SJSA1 (cell line): Measurements from ENCODE around the gene PTX4. TPM values are rescaled to one million over a fixed set of nuclear protein-coding genes. Genes with fewer than 3 reads are reported as not detected.
"Not testable (repeated sequence)": the region's sequence is repeated elsewhere in the genome, so short reads cannot be mapped to it uniquely, and the experiment has no call there.

ENCODE experiments used
- DNase-seq, 2 experiments: peaks; one replicate each; pipeline ENCODE4 v3.0.0-alpha.2; 2015 to 2020; ENCODE audit warnings: low spot score in 2 of 2, low read depth in 1 of 2
- H3K27ac ChIP-seq: fragments of 250-450 bp; sonication (Bioruptor Pico); 2 replicates; pipeline ENCODE4 v1.5.1; 2020; ENCODE audit warnings: mild to moderate bottlenecking, moderate library complexity
- H3K27me3 ChIP-seq: fragments of 250-450 bp; sonication (Bioruptor Pico); replicated peaks from 2 replicates; pipeline ENCODE4 v1.5.1; 2020; ENCODE audit warnings: mild to moderate bottlenecking, moderate library complexity
- H3K36me3 ChIP-seq: fragments of 250-450 bp; sonication (Bioruptor Pico); 2 replicates; pipeline ENCODE4 v1.5.1; 2020; ENCODE audit warnings: mild to moderate bottlenecking
- H3K4me1 ChIP-seq: fragments of 250-450 bp; sonication (Bioruptor Pico); replicated peaks from 2 replicates; pipeline ENCODE4 v1.6.1; 2021; ENCODE audit warnings: mild to moderate bottlenecking
- H3K4me3 ChIP-seq: fragments of 250-450 bp; sonication (Bioruptor Pico); 2 replicates; pipeline ENCODE4 v1.5.1; 2020; ENCODE audit warnings: mild to moderate bottlenecking
- H3K9me3 ChIP-seq: fragments of 250-450 bp; sonication (Bioruptor Pico); replicated peaks from 2 replicates; pipeline ENCODE4 v1.5.1; 2020; ENCODE audit warnings: mild to moderate bottlenecking
- total RNA-seq: library from RNA; depleted of rRNA; stranded (reverse); fragments of >200 nt; shearing (Covaris generic); gene quantifications from 2 replicates; pipeline ENCODE4 v1.2.3, GENCODE V29; 2014; rRNA removed

Gene PTX4
- total RNA-seq, 1 experiment from 2014 or later, result not detected

- not testable (repeated sequence) for H3K27me3 ChIP-seq, DNase-seq
Measured at GRCh38 chr16:1439699-1440074, 49.1 kb downstream of the PTX4 start.

GRCh38 chr16:1439058-1439698, 49.6 kb downstream of the PTX4 start:
- Histone ChIP-seq H3K27me3 (no peaks in the 10 kb centered on the region), H3K9me3 (no peaks in the 10 kb centered on the region), H3K4me3 (no peak overlapping the region)

More at GRCh38 chr16:1439699-1440074, 49.1 kb downstream of the PTX4 start:
- H3K36me3 ChIP-seq, H3K4me3 ChIP-seq, H3K4me1 ChIP-seq, H3K9me3 ChIP-seq, H3K27ac ChIP-seq: not testable (repeated sequence)

GRCh38 chr16:1438229-1439057, 50.3 kb downstream of the PTX4 start:
- Histone ChIP-seq H3K27me3 (peaks cover under 1% of the 10 kb centered on the region; the same call in 1 of the 2 replicates), H3K27ac (no peak overlapping the region), H3K9me3 (no peaks in the 10 kb centered on the region), H3K4me3 (no peak overlapping the region), H3K36me3 (no peaks in the 10 kb centered on the region), H3K4me1 (no peaks in the 10 kb centered on the region)
- no peak for DNase-seq

More at GRCh38 chr16:1439058-1439698, 49.6 kb downstream of the PTX4 start:
- H3K36me3 ChIP-seq, result no peaks in the 10 kb centered on the region
- H3K27ac ChIP-seq, result no peak overlapping the region
- no peaks in the 10 kb centered on the region for H3K4me1 ChIP-seq
- no peak for DNase-seq

- H3K36me3 ChIP-seq, result no peaks in the 10 kb centered on the region
- peaks cover 9% of the 10 kb centered on the region for H3K27me3 ChIP-seq
- H3K9me3 ChIP-seq, result no peaks in the 10 kb centered on the region
- DNase-seq, result no peak
- no peak overlapping the region for H3K4me3 ChIP-seq
- no peak overlapping the region for H3K27ac ChIP-seq
- no peaks in the 10 kb centered on the region for H3K4me1 ChIP-seq
Measured at GRCh38 chr16:1437606-1438005, 51.1 kb downstream of the PTX4 start.

- Histone ChIP-seq H3K4me1 (no peaks in the 10 kb centered on the region), H3K4me3 (no peak overlapping the region), H3K27me3 (peaks cover 16% of the 10 kb centered on the region), H3K36me3 (no peaks in the 10 kb centered on the region), H3K9me3 (no peaks in the 10 kb centered on the region), H3K27ac (no peak overlapping the region)
- DNase-seq, result no peak
Measured at GRCh38 chr16:1436731-1437355, 51.9 kb downstream of the PTX4 start.

GRCh38 chr16:1435921-1436697, 52.6 kb downstream of the PTX4 start:
- Histone ChIP-seq H3K27me3 (peaks cover 19% of the 10 kb centered on the region), H3K9me3 (no peaks in the 10 kb centered on the region), H3K27ac (no peak overlapping the region), H3K4me1 (no peaks in the 10 kb centered on the region), H3K36me3 (no peaks in the 10 kb centered on the region), H3K4me3 (no peak overlapping the region)
- DNase-seq, result no peak

Other genes with a start within 250 kb of the PTX4 start
- gene TPSAB1, start 248.2 kb downstream of the PTX4 start, total RNA-seq, result not detected in 2 replicates
- not detected in 2 replicates for gene TPSD1, start 232.9 kb downstream of the PTX4 start, total RNA-seq
- gene UBE2I, start 179.3 kb downstream of the PTX4 start, total RNA-seq, result 45.2 and 77.4 TPM in 2 replicates
- gene BAIAP3, start 155.3 kb downstream of the PTX4 start, total RNA-seq, result 1.2 and 3.1 TPM in 2 replicates
- gene TSR3, start 137.1 kb downstream of the PTX4 start, total RNA-seq, result 110 and 166 TPM in 2 replicates
- 45.9 and 60.7 TPM in 2 replicates for gene GNPTG, start 137.0 kb downstream of the PTX4 start, total RNA-seq
- gene UNKL, start 74.2 kb downstream of the PTX4 start, total RNA-seq, result 17.7 and 23.0 TPM in 2 replicates
- gene UQCC4, start 68.2 kb downstream of the PTX4 start, total RNA-seq, result 25.3 and 25.6 TPM in 2 replicates
- not detected in 2 replicates for gene PERCC1, start 57.9 kb downstream of the PTX4 start, total RNA-seq
- not detected in 2 replicates for gene CCDC154, start 44.4 kb downstream of the PTX4 start, total RNA-seq
- 19.8 and 26.6 TPM in 2 replicates for gene CLCN7, start 13.9 kb downstream of the PTX4 start, total RNA-seq
- 19.7 and 21.9 TPM in 2 replicates for gene TELO2, start 4.4 kb upstream of the PTX4 start, total RNA-seq
- gene TMEM204, start 44.7 kb upstream of the PTX4 start, total RNA-seq, result 0.29 and 0.91 TPM in 2 replicates
- 5.4 and 5.9 TPM in 2 replicates for gene IFT140, start 123.1 kb upstream of the PTX4 start, total RNA-seq
- gene CRAMP1, start 123.4 kb upstream of the PTX4 start, total RNA-seq, result 9.0 and 10.3 TPM in 2 replicates
- gene JPT2, start 189.3 kb upstream of the PTX4 start, total RNA-seq, result 180 and 352 TPM in 2 replicates
- gene MAPK8IP3, start 217.3 kb upstream of the PTX4 start, total RNA-seq, result 26.5 and 43.2 TPM in 2 replicates